ENCODE data around the gene SMYD3. TPM values are rescaled to one million over a fixed set of nuclear protein-coding genes. Genes with fewer than 3 reads are reported as not detected.

Gene SMYD3
- total and polyA plus RNA-seq, 10 of the 15 experiments (the other 5 are each of a cell fraction or from before 2014, with no cell fraction given): 18.3 to 54.0 (median 24.8) TPM

- WGBS (ENCODE audit: insufficient coverage, insufficient replicate concordance, low lambda C conversion rate, missing lambda C conversion rate): 72% methylated on average over 7 of the region's 7 CpGs
- POLR2A ChIA-PET: interaction anchor here (0.6 kb wide), 1 partner anchor 1853 kb away, joined by 3 read pairs; no protein-coding TSS in a partner anchor
- no peaks in the 10 kb centered on the region for H4K20me1 ChIP-seq (ENCODE audit: control insufficient read depth, insufficient read depth)
Measured at GRCh38 chr1:246512230-246512629, 5.2 kb upstream of the SMYD3 start.

More at GRCh38 chr1:246512230-246512629, 5.2 kb upstream of the SMYD3 start:
- no peak overlapping the region for H3K4me3 ChIP-seq
- DNase-seq (ENCODE audit: low read depth, low spot score): no peak
- ChIA-PET SMC1A (ENCODE audit: uncharacterized antibody, unreplicated experiment) (no interaction called here), RAD21 (ENCODE audit: unreplicated experiment) (no interaction called here), CTCF (no interaction called here)
- H3K4me1 ChIP-seq (ENCODE audit: control insufficient read depth, insufficient read depth, low read length): no peaks in the 10 kb centered on the region
- intact Hi-C loops (cut with micrococcal nuclease; ENCODE audit: unreplicated experiment): no loop called here
- no peaks in the 10 kb centered on the region for H3K27me3 ChIP-seq (replicated peaks in 1 of 2; ENCODE audit: control insufficient read depth in 2 of 2, insufficient read depth in 2 of 2, low read length in 1 of 2)
- H3K9me3 ChIP-seq (replicated peaks; ENCODE audit: control insufficient read depth, insufficient read depth, low read length): peaks cover 17% of the 10 kb centered on the region; the same call in 2 of the 3 replicates
- H3K4me2 ChIP-seq (ENCODE audit: control insufficient read depth, insufficient read depth): no peak overlapping the region
- no peak overlapping the region for H3K27ac ChIP-seq (ENCODE audit: control insufficient read depth, insufficient read depth)
- in situ Hi-C loops (cut with MboI): no loop called here
- H3K9ac ChIP-seq (ENCODE audit: control insufficient read depth, insufficient read depth, low read length): no peak overlapping the region
- H2AFZ ChIP-seq (ENCODE audit: control insufficient read depth, low read depth, low read length): no peak overlapping the region
- no peaks in the 10 kb centered on the region for H3K36me3 ChIP-seq (ENCODE audit: control insufficient read depth in 2 of 2, insufficient read depth in 2 of 2, low read length in 1 of 2)
- ATAC-seq: no peak
- BruUV-seq (replicated peaks): no TSS peak
- FAIRE-seq: no peak
- TF ChIP-seq E4F1 (IDR thresholded peaks at IDR 0.05; ENCODE audit: borderline replicate concordance, partially characterized antibody) (no peak), TBL1XR1 (IDR thresholded peaks at IDR 0.05; ENCODE audit: low read depth, low read length) (no peak), EED (IDR thresholded peaks at IDR 0.05; ENCODE audit: low read depth) (no peak), PBX3 (IDR thresholded peaks at IDR 0.05; ENCODE audit: insufficient replicate concordance, low read depth, low read length) (no peak)
- no peaks in the 10 kb centered on the region for H3K79me2 ChIP-seq (ENCODE audit: control insufficient read depth, insufficient read depth, low read length)
